Fibroblast of the aortic adventitia (primary cell): ENCODE results near the gene AKAP8. TPM values are rescaled to one million over a fixed set of nuclear protein-coding genes. Genes with fewer than 3 reads are reported as not detected.
"Not testable (repeated sequence)": the region's sequence is repeated elsewhere in the genome, so short reads cannot be mapped to it uniquely, and the experiment has no call there.

Source experiments
- DNase-seq: peaks from one replicate; pipeline ENCODE4 v3.0.0-alpha.2; 2010; ENCODE audit warnings: low read depth
- H3K4me3 ChIP-seq: 2 replicates; pipeline ENCODE4 v1.5.1; 2011; ENCODE audit warnings: low read depth, mild to moderate bottlenecking, control low read depth, low read length, moderate library complexity
- CTCF ChIP-seq: IDR thresholded peaks from 2 replicates; pipeline ENCODE4 v1.5.1; 2011; ENCODE audit warnings: mild to moderate bottlenecking, low read length, control low read depth, inconsistent platforms; ENCODE audit not compliant: insufficient read depth
- total RNA-seq: library from RNA; depleted of rRNA; stranded (reverse); fragments of >200 nt; gene quantifications from 2 replicates; pipeline ENCODE4 v1.2.3, GENCODE V29; 2012; ENCODE audit warnings: low replicate concordance

The AKAP8 gene
- total RNA-seq, 1 donor: 15.5 TPM

GRCh38 chr19:15398501-15399233 lies 19.1 kb upstream of the AKAP8 start:
- no peak for TF ChIP-seq CTCF
- no peak overlapping the region for H3K4me3 ChIP-seq
- no peak for DNase-seq

- DNase-seq: no peak
- TF ChIP-seq CTCF: no peak
- no peak overlapping the region for H3K4me3 ChIP-seq
Measured at GRCh38 chr19:15397782-15398181, 18.2 kb upstream of the AKAP8 start.

- H3K4me3 ChIP-seq: no peak overlapping the region
- no peak for DNase-seq
- TF ChIP-seq CTCF: no peak
Measured at GRCh38 chr19:15397236-15397635, 17.6 kb upstream of the AKAP8 start.

GRCh38 chr19:15396436-15396835 lies 16.8 kb upstream of the AKAP8 start:
- TF ChIP-seq CTCF: no peak
- no peak overlapping the region for H3K4me3 ChIP-seq
- DNase-seq: no peak

GRCh38 chr19:15395251-15395650 lies 15.7 kb upstream of the AKAP8 start:
- DNase-seq, H3K4me3 ChIP-seq: not testable (repeated sequence)

GRCh38 chr19:15394426-15394825 lies 14.8 kb upstream of the AKAP8 start:
- no peak for TF ChIP-seq CTCF
- no peak for DNase-seq
- no peak overlapping the region for H3K4me3 ChIP-seq

- no peak for TF ChIP-seq CTCF
- no peak overlapping the region for H3K4me3 ChIP-seq
- DNase-seq: peak; percentile 28
Measured at GRCh38 chr19:15393963-15394362, 14.4 kb upstream of the AKAP8 start.
